ENCODE data around the gene IRS2.

Gene IRS2

GRCh38 chr13:109707742-109708617 lies 78.4 kb downstream of the IRS2 start:
- in situ Hi-C loops (cut with HindIII; ENCODE audit: low sequenced_read_pairs): no loop called here

GRCh38 chr13:109707044-109707741 lies 79.2 kb downstream of the IRS2 start:
- in situ Hi-C loops (cut with HindIII; ENCODE audit: low sequenced_read_pairs): no loop called here

- in situ Hi-C loops (cut with HindIII; ENCODE audit: low sequenced_read_pairs): no loop called here
Measured at GRCh38 chr13:109706015-109706715, 80.2 kb downstream of the IRS2 start.

GRCh38 chr13:109704771-109705635 lies 81.4 kb downstream of the IRS2 start:
- in situ Hi-C loops (cut with HindIII; ENCODE audit: low sequenced_read_pairs): no loop called here

GRCh38 chr13:109703250-109703649 lies 83.1 kb downstream of the IRS2 start:
- in situ Hi-C loops (cut with HindIII; ENCODE audit: low sequenced_read_pairs): no loop called here
